Smooth muscle cell (in vitro differentiated cells): ENCODE results near the gene MKNK1. TPM values are rescaled to one million over a fixed set of nuclear protein-coding genes. Genes with fewer than 3 reads are reported as not detected.

Experiments
- DNase-seq: peaks from one replicate; lab custom pipeline; 2025; ENCODE audit not compliant: unreplicated experiment; lab: John Stamatoyannopoulos, UW
- H2AFZ ChIP-seq: fragments of 200-600 bp; sonication (generic); 2 replicates; pipeline ENCODE4 v1.6.0; 2016; ENCODE audit warnings: antibody characterized with exemption, low read depth, mild to moderate bottlenecking
- H3F3A ChIP-seq: fragments of 200-600 bp; sonication (generic); 2 replicates; pipeline ENCODE4 v1.6.0; 2017; ENCODE audit warnings: antibody characterized with exemption, low read depth
- H3K27ac ChIP-seq: fragments of 200-600 bp; sonication (generic); 2 replicates; pipeline ENCODE4 v1.5.1; 2016; ENCODE audit warnings: low read depth, mild to moderate bottlenecking
- H3K27me3 ChIP-seq: fragments of 200-600 bp; sonication (generic); 2 replicates; pipeline ENCODE4 v1.6.1; 2016; ENCODE audit warnings: low read depth, mild to moderate bottlenecking
- H3K36me3 ChIP-seq: fragments of 200-600 bp; sonication (generic); 2 replicates; pipeline ENCODE4 v1.5.1; 2016; ENCODE audit warnings: low read depth
- H3K4me1 ChIP-seq: fragments of 200-600 bp; sonication (generic); 2 replicates; pipeline ENCODE4 v1.5.1; 2016; ENCODE audit warnings: low read depth
- H3K4me2 ChIP-seq: fragments of 200-600 bp; sonication (generic); 2 replicates; pipeline ENCODE4 v1.6.0; 2016; ENCODE audit warnings: mild to moderate bottlenecking
- H3K4me3 ChIP-seq: fragments of 200-600 bp; sonication (generic); 2 replicates; pipeline ENCODE4 v1.5.1; 2016; ENCODE audit warnings: mild to moderate bottlenecking
- H3K79me2 ChIP-seq: fragments of 200-600 bp; sonication (generic); 2 replicates; pipeline ENCODE4 v1.6.0; 2016; ENCODE audit warnings: low read depth, mild to moderate bottlenecking
- H3K9ac ChIP-seq: fragments of 200-600 bp; sonication (generic); 2 replicates; pipeline ENCODE4 v1.6.0; 2016; ENCODE audit warnings: low read depth
- H3K9me3 ChIP-seq: fragments of 200-600 bp; sonication (generic); replicated peaks from 2 replicates; pipeline ENCODE4 v1.5.1; 2016; ENCODE audit warnings: low read depth
- H4K20me1 ChIP-seq: fragments of 200-600 bp; sonication (generic); 2 replicates; pipeline ENCODE4 v1.6.0; 2016; ENCODE audit warnings: low read depth
- CTCF ChIP-seq: fragments of 200-600 bp; sonication (generic); IDR thresholded peaks from 2 replicates; pipeline ENCODE4 v1.5.1; 2017; ENCODE audit warnings: borderline replicate concordance, mild to moderate bottlenecking, antibody characterized with exemption; ENCODE audit not compliant: insufficient read depth, poor library complexity, severe bottlenecking
- WGBS: methylation state at CpG from one replicate; pipeline ENCODE4 v1.1.7; 2016; ENCODE audit warnings: low lambda C conversion rate; 5-methylcytosine and 5-hydroxymethylcytosine counted together
- polyA plus RNA-seq: library from polyadenylated mRNA; unstranded; fragments of >200 nt; fragmentation: Nextera tagmentation; extraction: Ambion mirVana; gene quantifications from 2 replicates; pipeline ENCODE4 v1.2.1, GENCODE V29; 2016
- total RNA-seq: library from RNA; depleted of rRNA; stranded (reverse); fragments of >200 nt; gene quantifications from 2 replicates; pipeline ENCODE4 v1.2.3, GENCODE V29; 2014

Gene MKNK1
- total and polyA plus RNA-seq, 2 experiments from 2014 or later: 11.7 to 18.7 TPM

GRCh38 chr1:46589529-46589928, 14.5 kb downstream of the MKNK1 start:
- H3K79me2 ChIP-seq: no peaks in the 10 kb centered on the region
- H3K4me2 ChIP-seq: no peak overlapping the region
- no peak overlapping the region for H3K4me3 ChIP-seq
- H4K20me1 ChIP-seq: peaks cover 6% of the 10 kb centered on the region
- no peaks in the 10 kb centered on the region for H3K9me3 ChIP-seq
- no peak overlapping the region for H3K9ac ChIP-seq
- H3F3A ChIP-seq: no peaks in the 10 kb centered on the region
- H3K4me1 ChIP-seq: no peaks in the 10 kb centered on the region
- no peak for DNase-seq
- no peaks in the 10 kb centered on the region for H3K36me3 ChIP-seq
- no peak overlapping the region for H2AFZ ChIP-seq
- H3K27me3 ChIP-seq: no peaks in the 10 kb centered on the region
- H3K27ac ChIP-seq: no peak overlapping the region
- TF ChIP-seq CTCF: no peak
- 97% methylated on average over 3 of the region's 3 CpGs for WGBS

GRCh38 chr1:46587069-46587468, 17.0 kb downstream of the MKNK1 start:
- Histone ChIP-seq H3K4me2 (no peak overlapping the region), H3K9me3 (no peaks in the 10 kb centered on the region), H3K27me3 (no peaks in the 10 kb centered on the region), H3K4me3 (no peak overlapping the region), H3K36me3 (no peaks in the 10 kb centered on the region), H3K27ac (no peak overlapping the region), H3K79me2 (no peaks in the 10 kb centered on the region), H3K9ac (no peak overlapping the region), H3F3A (no peaks in the 10 kb centered on the region), H2AFZ (no peak overlapping the region), H3K4me1 (no peaks in the 10 kb centered on the region), H4K20me1 (no peaks in the 10 kb centered on the region)
- DNase-seq: no peak
- 98% methylated on average over 7 of the region's 7 CpGs for WGBS
- TF ChIP-seq CTCF: no peak

GRCh38 chr1:46585312-46585938, 18.6 kb downstream of the MKNK1 start:
- H3K9me3 ChIP-seq: no peaks in the 10 kb centered on the region
- no peaks in the 10 kb centered on the region for H3F3A ChIP-seq
- H2AFZ ChIP-seq: no peak overlapping the region
- H3K27me3 ChIP-seq: no peaks in the 10 kb centered on the region
- H3K36me3 ChIP-seq: no peaks in the 10 kb centered on the region
- no peaks in the 10 kb centered on the region for H3K79me2 ChIP-seq
- TF ChIP-seq CTCF: no peak
- no peak overlapping the region for H3K4me3 ChIP-seq
- WGBS: 95% methylated on average over 12 of the region's 12 CpGs
- no peak overlapping the region for H3K4me2 ChIP-seq
- H3K9ac ChIP-seq: no peak overlapping the region
- no peak overlapping the region for H3K27ac ChIP-seq
- no peaks in the 10 kb centered on the region for H3K4me1 ChIP-seq
- H4K20me1 ChIP-seq: no peaks in the 10 kb centered on the region
- DNase-seq: no peak

- Histone ChIP-seq H3K4me2 (no peak overlapping the region), H2AFZ (no peak overlapping the region), H3F3A (no peaks in the 10 kb centered on the region), H3K27ac (no peak overlapping the region), H3K36me3 (peaks cover 9% of the 10 kb centered on the region), H3K9ac (no peak overlapping the region), H3K27me3 (no peaks in the 10 kb centered on the region), H3K4me1 (no peaks in the 10 kb centered on the region), H4K20me1 (no peaks in the 10 kb centered on the region), H3K79me2 (no peaks in the 10 kb centered on the region), H3K9me3 (no peaks in the 10 kb centered on the region), H3K4me3 (no peak overlapping the region)
- WGBS: 80% methylated on average over 5 of the region's 5 CpGs
- DNase-seq: no peak
- TF ChIP-seq CTCF: no peak
Observed at GRCh38 chr1:46583494-46583893, 20.6 kb downstream of the MKNK1 start.
